GM12878 (cell line): Measurements from ENCODE around the gene DIAPH2. TPM values are rescaled to one million over a fixed set of nuclear protein-coding genes. Genes with fewer than 3 reads are reported as not detected.

Experiments used
- ATAC-seq: fragments of 200-7000 bp; cut with Tn5 transposase; 3 replicates; pipeline ENCODE4 v1.9.1; 2020; ENCODE audit warnings: mild to moderate bottlenecking, moderate library complexity
- BruUV-seq: library from RNA; stranded (reverse); fragments of 400-500 nt; replicated peaks from 2 replicates; lab custom pipeline; 2021; lab: Mats Ljungman, UMichigan
- CTCF ChIA-PET: fragments of 300-600 bp; sonication (Branson Sonifier 250); formaldehyde crosslinking; extraction: SDS; loops from one replicate; lab custom pipeline; 2021; ENCODE audit warnings: inconsistent platforms; lab: Yijun Ruan, JAX
- POLR2A ChIA-PET: fragments of 350-600 bp; formaldehyde crosslinking; extraction: SDS; loops from one replicate; lab custom pipeline; 2021; ENCODE audit warnings: inconsistent platforms; lab: Charles Lee
- RAD21 ChIA-PET: fragments of 300-600 bp; sonication (Branson Sonifier 250); formaldehyde crosslinking; loops from one replicate; lab custom pipeline; 2023; ENCODE audit warnings: antibody characterized with exemption; ENCODE audit not compliant: unreplicated experiment; lab: Charles Lee
- SMC1A ChIA-PET: fragments of 300-600 bp; sonication (Branson Sonifier 250); formaldehyde crosslinking; loops from one replicate; lab custom pipeline; 2023; ENCODE audit not compliant: unreplicated experiment, uncharacterized antibody; lab: Charles Lee
- DNase-seq: peaks from one replicate; pipeline ENCODE4 v3.0.0-alpha.2; 2011; ENCODE audit warnings: low read depth, low spot score
- FAIRE-seq: peaks from 3 replicates; lab custom pipeline; 2011; peaks lifted over from hg19 to GRCh38; lab: Jason Lieb, UNC
- H2AFZ ChIP-seq: 2 replicates; pipeline ENCODE4 v1.6.0; 2011; ENCODE audit warnings: low read depth, low read length, control low read depth; ENCODE audit not compliant: control insufficient read depth
- H3K27ac ChIP-seq: 2 replicates; pipeline ENCODE4 v1.5.1; 2011; ENCODE audit warnings: control low read depth; ENCODE audit not compliant: control insufficient read depth, insufficient read depth
- H3K27me3 ChIP-seq, 2 experiments: replicated peaks in 1 of 2; 2 replicates each; pipeline versions ENCODE4 v1.6.0 to v1.6.1; 2011; ENCODE audit warnings: low read length in 1 of 2; ENCODE audit not compliant: control insufficient read depth in 2 of 2, insufficient read depth in 2 of 2
- H3K36me3 ChIP-seq, 2 experiments: 2 replicates each; pipeline ENCODE4 v1.5.1; 2011; ENCODE audit warnings: low read length in 1 of 2; ENCODE audit not compliant: control insufficient read depth in 2 of 2, insufficient read depth in 2 of 2
- H3K4me1 ChIP-seq: 2 replicates; pipeline ENCODE4 v1.6.1; 2011; ENCODE audit warnings: mild to moderate bottlenecking, low read length, moderate library complexity, mixed read lengths; ENCODE audit not compliant: control insufficient read depth, insufficient read depth
- H3K4me2 ChIP-seq: 2 replicates; pipeline ENCODE4 v1.6.0; 2011; ENCODE audit warnings: control low read depth; ENCODE audit not compliant: control insufficient read depth, insufficient read depth
- H3K4me3 ChIP-seq: fragments of 200-600 bp; sonication (generic); 2 replicates; pipeline ENCODE4 v1.5.1; 2016
- H3K79me2 ChIP-seq: 2 replicates; pipeline ENCODE4 v1.6.0; 2011; ENCODE audit warnings: low read length; ENCODE audit not compliant: control insufficient read depth, insufficient read depth
- H3K9ac ChIP-seq: 2 replicates; pipeline ENCODE4 v1.8.0; 2011; ENCODE audit warnings: low read length, control low read depth, mixed read lengths; ENCODE audit not compliant: control insufficient read depth, insufficient read depth
- H3K9me3 ChIP-seq: replicated peaks from 3 replicates; pipeline ENCODE4 v1.5.1; 2011; ENCODE audit warnings: mild to moderate bottlenecking, low read length; ENCODE audit not compliant: control insufficient read depth, insufficient read depth
- H4K20me1 ChIP-seq: 2 replicates; pipeline ENCODE4 v1.6.0; 2011; ENCODE audit not compliant: control insufficient read depth, insufficient read depth
- BHLHE40 ChIP-seq, 2 experiments: fragments of 450-650 bp in 1 of 2; IDR thresholded peaks; 2 replicates each; pipeline ENCODE4 v1.6.1; 2011 to 2017; ENCODE audit warnings: low read depth in 2 of 2, borderline replicate concordance in 1 of 2, improper control_type of control experiment in 1 of 2, low read length in 1 of 2, mild to moderate bottlenecking in 1 of 2
- CBFB ChIP-seq: IDR thresholded peaks from 2 replicates; pipeline ENCODE4 v1.6.1; 2016; ENCODE audit warnings: antibody characterized with exemption, low read depth
- E2F4 ChIP-seq: IDR thresholded peaks from 2 replicates; pipeline ENCODE4 v1.6.1; 2012; ENCODE audit warnings: low read depth, low read length, improper control_type of control experiment
- ETV6 ChIP-seq, 2 experiments: fragments of 450-650 bp in 1 of 2; IDR thresholded peaks in 1 of 2; conservative IDR thresholded peaks in 1 of 2; 2 replicates each; pipeline ENCODE4 v1.6.1; 2014; ENCODE audit warnings: antibody characterized with exemption in 1 of 2, borderline replicate concordance in 1 of 2, low read depth in 1 of 2, mild to moderate bottlenecking in 1 of 2, moderate library complexity in 1 of 2
- FOS ChIP-seq: IDR thresholded peaks from 3 replicates; pipeline ENCODE4 v1.6.1; 2011; ENCODE audit warnings: borderline replicate concordance; ENCODE audit not compliant: insufficient read length; ENCODE audit errors: extremely low read depth
- IKZF2 ChIP-seq, 2 experiments: fragments of 450-650 bp; IDR thresholded peaks; 2 replicates each; pipeline ENCODE4 v1.6.1; 2017; ENCODE audit warnings: mild to moderate bottlenecking in 2 of 2, moderate library complexity in 2 of 2
- KDM1A ChIP-seq: fragments of 200-600 bp; sonication (generic); IDR thresholded peaks from 2 replicates; pipeline ENCODE4 v1.6.1; 2016; ENCODE audit warnings: borderline replicate concordance
- MEF2A ChIP-seq: IDR thresholded peaks from 2 replicates; pipeline ENCODE4 v1.6.1; 2011; ENCODE audit warnings: low read depth, mild to moderate bottlenecking, low read length, moderate library complexity; ENCODE audit not compliant: insufficient read depth
- MTA2 ChIP-seq: fragments of 450-650 bp; IDR thresholded peaks from 2 replicates; pipeline ENCODE4 v1.6.1; 2016; ENCODE audit warnings: low read depth, mild to moderate bottlenecking, moderate library complexity
- NBN ChIP-seq: fragments of 450-650 bp; IDR thresholded peaks from 2 replicates; pipeline ENCODE4 v1.6.1; 2016
- NFXL1 ChIP-seq: fragments of 450-650 bp; IDR thresholded peaks from 2 replicates; pipeline ENCODE4 v1.6.1; 2017; ENCODE audit warnings: antibody characterized with exemption, mild to moderate bottlenecking, borderline replicate concordance
- POLR2AphosphoS5 ChIP-seq: IDR thresholded peaks from 2 replicates; pipeline ENCODE4 v1.6.1; 2011; ENCODE audit warnings: mild to moderate bottlenecking, low read length, inconsistent platforms
- RAD51 ChIP-seq: fragments of 450-650 bp; IDR thresholded peaks from 2 replicates; pipeline ENCODE4 v1.6.1; 2016; ENCODE audit warnings: moderate library complexity, mild to moderate bottlenecking, inconsistent platforms
- RCOR1 ChIP-seq: conservative IDR thresholded peaks from 2 replicates; pipeline ENCODE4 v1.6.1; 2012; ENCODE audit warnings: low read depth, low read length, improper control_type of control experiment
- RELB ChIP-seq: fragments of 450-650 bp; IDR thresholded peaks from 2 replicates; pipeline ENCODE4 v1.6.1; 2017; ENCODE audit warnings: low read depth, mild to moderate bottlenecking, moderate library complexity
- ZNF207 ChIP-seq: fragments of 450-650 bp; IDR thresholded peaks from 2 replicates; pipeline ENCODE4 v1.6.1; 2014; ENCODE audit warnings: antibody characterized with exemption, mild to moderate bottlenecking, borderline replicate concordance
- WGBS: methylation state at CpG from one replicate; pipeline ENCODE4 v1.1.6; 2016; ENCODE audit warnings: low lambda C conversion rate; ENCODE audit not compliant: insufficient replicate concordance, insufficient coverage; ENCODE audit errors: missing lambda C conversion rate; 5-methylcytosine and 5-hydroxymethylcytosine counted together
- in situ Hi-C: fragments of 300-500 bp; cut with MboI; formaldehyde crosslinking; loops from 9 replicates; pipeline ENCODE4 v1.14.3; 2018; ENCODE audit warnings: mixed read lengths
- intact Hi-C: fragments of 100-400 bp; cut with micrococcal nuclease; formaldehyde crosslinking; loops from one replicate; pipeline ENCODE4 v1.14.2; 2022; ENCODE audit not compliant: unreplicated experiment
- polyA plus RNA-seq, 11 experiments: library from polyadenylated mRNA; depleted of rRNA in 4 of 11; unstranded in 6 of 11; stranded (reverse) in 5 of 11; fragments of >200 nt; fragmentation: Nextera tagmentation in 4 of 11; fragmentation: Illumina TruSeq in 1 of 11; extraction: Ambion mirVana in 4 of 11; extraction: Trizol in 1 of 11; gene quantifications; 1 replicate in 1 of 11; 2 replicates in 10 of 11; pipeline versions ENCODE4 v1.2.1 to v1.2.3, GENCODE V29; 2011 to 2016; ENCODE audit warnings: inconsistent platforms in 2 of 11, missing spikeins in 2 of 11, low read depth in 1 of 11
- total RNA-seq, 4 experiments: library from RNA; depleted of rRNA in 3 of 4; stranded (reverse); fragments of >200 nt in 3 of 4; fragmentation: Illumina TruSeq in 1 of 4; extraction: Trizol in 1 of 4; gene quantifications; 2 replicates each; pipeline versions ENCODE4 v1.2.1 to v1.2.3, GENCODE V29; 2013 to 2021

The DIAPH2 gene
- total and polyA plus RNA-seq, 10 of the 15 experiments (the other 5 are each of a cell fraction or from before 2014, with no cell fraction given): 2.2 to 16.6 (median 8.8) TPM

- ChIA-PET CTCF (no interaction called here), RAD21 (no interaction called here), SMC1A (interaction anchor here (0.7 kb wide), 1 partner anchor 53 kb away, joined by 3 read pairs; no protein-coding TSS in a partner anchor), POLR2A (no interaction called here)
- BruUV-seq: no TSS peak
- Histone ChIP-seq H3K27me3 (no peaks in the 10 kb centered on the region), H3K27ac (no peak overlapping the region), H3K9ac (no peak overlapping the region), H2AFZ (no peak overlapping the region), H3K4me3 (no peak overlapping the region), H3K4me1 (no peaks in the 10 kb centered on the region), H3K36me3 (no peaks in the 10 kb centered on the region), H3K79me2 (no peaks in the 10 kb centered on the region), H4K20me1 (no peaks in the 10 kb centered on the region), H3K4me2 (no peak overlapping the region), H3K9me3 (peaks cover 2% of the 10 kb centered on the region; the same call in 2 of the 3 replicates)
- WGBS: 38% methylated on average over 3 of the region's 3 CpGs
- in situ Hi-C loops (no loop called here), intact Hi-C loops (no loop called here)
- ATAC-seq (no peak), FAIRE-seq (no peak), DNase-seq (no peak)
- TF ChIP-seq RCOR1 (no peak), CBFB (no peak)
These were observed 841.3 kb downstream of the DIAPH2 start for GRCh38 chrX:97525981-97526380.

- SMC1A ChIA-PET: no interaction called here
- ATAC-seq: peak; percentile 52; the same call in 2 of the 3 replicates
- TF ChIP-seq FOS: no peak
- TF ChIP-seq ZNF207: no peak
- peak; percentile 44; the same call in 1 of the 2 replicates for TF ChIP-seq RAD51
- no peak for TF ChIP-seq NBN
- 0 out of 2 replicates have a peak, but pooled peaks have one; percentile 12 for TF ChIP-seq MEF2A
- TF ChIP-seq POLR2AphosphoS5: no peak
- TF ChIP-seq NFXL1: no peak
- peak; percentile 37; the same call in 1 of the 2 replicates for TF ChIP-seq MTA2
- TF ChIP-seq IKZF2 (IDR thresholded peaks at IDR 0.05): peak; percentile 65 to 71
- TF ChIP-seq KDM1A: no peak
- no peak for TF ChIP-seq RELB
- peak; percentile 26 to 40; a peak in 1 of 4 replicates for TF ChIP-seq BHLHE40 (IDR thresholded peaks at IDR 0.05; ENCODE audit: borderline replicate concordance in 1 of 2, low read depth in 2 of 2, low read length in 1 of 2)
- TF ChIP-seq ETV6 (conservative IDR thresholded peaks at IDR 0.05 in 1 of 2, IDR thresholded peaks at IDR 0.05 in 1 of 2; ENCODE audit: borderline replicate concordance in 1 of 2, low read depth in 1 of 2): no peak
- TF ChIP-seq E2F4: no peak
These were observed 843.1 kb downstream of the DIAPH2 start for GRCh38 chrX:97527725-97528124.

More at GRCh38 chrX:97527725-97528124, 843.1 kb downstream of the DIAPH2 start:
- Histone ChIP-seq H2AFZ (no peak overlapping the region), H4K20me1 (no peaks in the 10 kb centered on the region), H3K9me3 (peaks cover 2% of the 10 kb centered on the region; the same call in 2 of the 3 replicates), H3K4me3 (no peak overlapping the region), H3K36me3 (no peaks in the 10 kb centered on the region), H3K27ac (no peak overlapping the region), H3K4me2 (no peak overlapping the region), H3K79me2 (no peaks in the 10 kb centered on the region), H3K9ac (no peak overlapping the region), H3K4me1 (no peaks in the 10 kb centered on the region), H3K27me3 (no peaks in the 10 kb centered on the region)
- intact Hi-C loops: no loop called here
- no TSS peak for BruUV-seq
- 10% methylated on average over 1 of the region's 1 CpG for WGBS
- FAIRE-seq: no peak
- no peak for DNase-seq
- ChIA-PET RAD21 (no interaction called here), CTCF (no interaction called here), POLR2A (no interaction called here)
- in situ Hi-C loops: no loop called here
